ENCODE data around the gene EYS. TPM values are rescaled to one million over a fixed set of nuclear protein-coding genes. Genes with fewer than 3 reads are reported as not detected.

Gene EYS
- total RNA-seq, 1 experiment from 2014 or later = not detected

DNA sequence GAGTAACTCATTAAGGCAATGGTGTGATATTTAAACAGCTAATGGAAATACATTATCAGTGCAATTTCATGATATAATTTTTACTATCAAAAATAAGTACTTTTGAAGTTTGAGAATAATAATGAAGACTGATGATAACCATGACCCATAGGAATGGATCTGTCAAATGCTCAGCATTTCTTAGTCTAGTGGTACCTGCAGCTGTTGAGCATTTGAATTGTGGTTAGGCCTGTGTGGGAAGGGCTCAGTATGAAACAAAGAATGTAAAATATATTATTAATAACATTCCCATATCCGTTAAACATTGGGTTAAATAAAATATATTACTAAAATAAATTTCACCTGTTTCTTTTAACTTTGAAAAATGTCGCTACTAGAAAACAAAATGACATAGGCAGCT lies 1898.5 kb downstream of the EYS start:
- Histone ChIP-seq H2BK5ac (ENCODE audit: insufficient read length, low read length) (no peak overlapping the region), H4K91ac (ENCODE audit: insufficient read length, low read depth, low read length) (no peak overlapping the region), H2BK20ac (ENCODE audit: low read depth, low read length, poor library complexity, severe bottlenecking) (no peak overlapping the region), H3K4ac (ENCODE audit: low read depth, low read length) (no peak overlapping the region), H2BK15ac (ENCODE audit: low read depth, low read length) (no peak overlapping the region), H2BK120ac (ENCODE audit: low read depth, low read length, poor library complexity, severe bottlenecking) (no peak overlapping the region), H3K27me3 (ENCODE audit: insufficient read depth, low read length) (no peaks in the 10 kb centered on the region), H3K18ac (ENCODE audit: insufficient read length, low read depth, low read length) (no peak overlapping the region), H4K20me1 (ENCODE audit: control insufficient read depth, insufficient read depth, insufficient read length) (no peaks in the 10 kb centered on the region), H2AK5ac (ENCODE audit: insufficient read length, low read length) (no peak overlapping the region), H3K56ac (ENCODE audit: insufficient read length, low read depth, low read length) (no peak overlapping the region), H2AFZ (ENCODE audit: low read length) (no peak overlapping the region), H3K79me2 (ENCODE audit: insufficient read depth, low read length) (no peaks in the 10 kb centered on the region), H3K79me1 (ENCODE audit: insufficient read depth, low read depth, low read length, poor library complexity, severe bottlenecking) (no peaks in the 10 kb centered on the region), H3K14ac (ENCODE audit: insufficient read depth, low read length) (no peak overlapping the region), H3K23ac (ENCODE audit: insufficient read length, low read depth, low read length) (no peak overlapping the region), H3K4me1 (ENCODE audit: insufficient read depth, low read length) (peaks cover 4% of the 10 kb centered on the region; the same call in 1 of the 2 replicates), H4K5ac (ENCODE audit: insufficient read length, low read depth, low read length) (no peak overlapping the region), H3K23me2 (ENCODE audit: insufficient read length, low read depth, low read length, poor library complexity, severe bottlenecking) (no peaks in the 10 kb centered on the region), H3K9me3 (ENCODE audit: control insufficient read depth, low read depth, low read length) (no peaks in the 10 kb centered on the region), H3K9ac (ENCODE audit: extremely low read depth, insufficient read length, low read length) (no peak overlapping the region), H3K4me2 (ENCODE audit: insufficient read depth, insufficient read length, low read length) (no peak overlapping the region), H2BK12ac (ENCODE audit: insufficient read length, low read depth, low read length) (no peak overlapping the region), H3T11ph (ENCODE audit: low read length) (no peak overlapping the region), H3K27ac (ENCODE audit: insufficient read length, low read depth, low read length) (no peak overlapping the region), H4K8ac (replicated peaks; ENCODE audit: insufficient read length, low read depth, low read length) (no peak overlapping the region)
- Mint-ChIP-seq H3K27ac (no peak overlapping the region), H3K27me3 (ENCODE audit: low read depth) (no peaks in the 10 kb centered on the region), H3K36me3 (ENCODE audit: insufficient read depth in 1 of 3, low read depth in 3 of 3) (no peaks in the 10 kb centered on the region), H3K4me1 (peaks cover 9% of the 10 kb centered on the region in 2 experiments), H3K9me3 (no peaks in the 10 kb centered on the region), H3K4me3 (no peak overlapping the region)
- TF ChIP-seq, protein P1, sequence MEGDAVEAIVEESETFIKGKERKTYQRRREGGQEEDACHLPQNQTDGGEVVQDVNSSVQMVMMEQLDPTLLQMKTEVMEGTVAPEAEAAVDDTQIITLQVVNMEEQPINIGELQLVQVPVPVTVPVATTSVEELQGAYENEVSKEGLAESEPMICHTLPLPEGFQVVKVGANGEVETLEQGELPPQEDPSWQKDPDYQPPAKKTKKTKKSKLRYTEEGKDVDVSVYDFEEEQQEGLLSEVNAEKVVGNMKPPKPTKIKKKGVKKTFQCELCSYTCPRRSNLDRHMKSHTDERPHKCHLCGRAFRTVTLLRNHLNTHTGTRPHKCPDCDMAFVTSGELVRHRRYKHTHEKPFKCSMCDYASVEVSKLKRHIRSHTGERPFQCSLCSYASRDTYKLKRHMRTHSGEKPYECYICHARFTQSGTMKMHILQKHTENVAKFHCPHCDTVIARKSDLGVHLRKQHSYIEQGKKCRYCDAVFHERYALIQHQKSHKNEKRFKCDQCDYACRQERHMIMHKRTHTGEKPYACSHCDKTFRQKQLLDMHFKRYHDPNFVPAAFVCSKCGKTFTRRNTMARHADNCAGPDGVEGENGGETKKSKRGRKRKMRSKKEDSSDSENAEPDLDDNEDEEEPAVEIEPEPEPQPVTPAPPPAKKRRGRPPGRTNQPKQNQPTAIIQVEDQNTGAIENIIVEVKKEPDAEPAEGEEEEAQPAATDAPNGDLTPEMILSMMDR (conservative IDR thresholded peaks at IDR 0.05) = no peak
- DNase-seq = no peak
- no CpG with 5 or more reads among the region's 2 CpGs for WGBS (ENCODE audit: extremely low coverage, insufficient read length, low lambda C conversion rate)
